Activated CD4-positive, CD25-positive, alpha-beta regulatory T cell treated with anti-CD3 and anti-CD28 coated beads, Interleukin-2, amount 50 U/mL, for 16 hours (primary cell): ENCODE results near the gene DPP6.

Experiments
- DNase-seq: peaks from one replicate; pipeline ENCODE4 v3.0.0-alpha.2; 2020; ENCODE audit warnings: low read depth, low spot score

The DPP6 gene

DNA sequence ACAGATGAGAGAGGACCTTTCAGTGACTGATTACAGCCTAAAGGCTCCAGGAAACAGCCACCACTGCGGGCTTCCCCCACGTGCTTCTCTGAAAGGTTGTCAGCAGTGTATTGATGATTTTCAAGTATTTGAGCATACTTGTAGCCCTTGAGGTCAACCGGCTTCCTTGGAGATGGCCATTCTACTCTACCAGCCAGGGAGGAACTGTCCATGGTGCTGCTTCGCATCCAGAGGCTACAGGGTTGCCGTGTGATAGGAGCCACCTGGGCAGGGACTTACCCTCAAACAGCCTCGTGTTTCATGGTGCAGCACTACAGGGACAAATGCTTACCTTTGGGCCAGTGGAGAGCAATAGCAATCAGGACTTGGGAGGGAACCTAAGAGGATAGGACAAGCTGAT, 179.5 kb downstream of the DPP6 start:
- DNase-seq: no peak

DNA sequence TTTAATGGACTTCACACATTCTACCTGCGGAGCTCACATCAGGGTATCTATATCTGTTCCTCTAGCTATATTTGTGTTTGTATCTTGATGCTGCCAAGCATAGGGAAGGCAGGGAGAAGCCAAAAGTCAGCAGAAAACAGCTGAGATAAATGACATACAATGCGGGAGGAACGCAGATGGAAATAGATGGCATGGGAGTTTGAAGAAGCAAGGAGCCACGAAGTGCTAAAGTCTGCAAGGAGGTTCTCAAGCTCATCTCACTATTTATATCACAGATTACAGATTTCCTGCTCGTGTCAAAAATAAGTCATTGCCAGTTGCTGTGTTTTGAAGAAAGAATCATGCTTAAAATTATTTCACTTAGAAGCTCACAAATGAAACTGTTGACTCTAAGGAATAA, 180.5 kb downstream of the DPP6 start:
- DNase-seq: no peak

DNA sequence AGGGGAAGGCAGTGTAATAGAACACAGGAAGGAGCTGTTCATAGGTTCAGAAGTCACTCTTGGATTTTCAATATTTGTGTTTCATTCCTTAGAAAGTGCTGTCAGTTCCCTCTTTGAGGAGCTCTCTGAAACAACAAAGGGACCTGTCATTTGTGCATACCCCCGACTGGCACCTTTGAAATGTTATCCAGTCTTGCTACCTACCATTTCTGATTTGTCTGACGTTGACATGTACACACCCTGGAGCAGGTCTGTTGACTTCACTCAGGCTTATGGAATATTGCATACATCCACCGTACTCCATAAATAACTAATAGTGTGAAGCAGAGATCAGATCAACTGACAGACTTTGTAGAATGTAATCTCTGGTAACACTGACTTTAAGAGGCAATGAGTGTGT, 189.8 kb downstream of the DPP6 start:
- DNase-seq: no peak

DNA sequence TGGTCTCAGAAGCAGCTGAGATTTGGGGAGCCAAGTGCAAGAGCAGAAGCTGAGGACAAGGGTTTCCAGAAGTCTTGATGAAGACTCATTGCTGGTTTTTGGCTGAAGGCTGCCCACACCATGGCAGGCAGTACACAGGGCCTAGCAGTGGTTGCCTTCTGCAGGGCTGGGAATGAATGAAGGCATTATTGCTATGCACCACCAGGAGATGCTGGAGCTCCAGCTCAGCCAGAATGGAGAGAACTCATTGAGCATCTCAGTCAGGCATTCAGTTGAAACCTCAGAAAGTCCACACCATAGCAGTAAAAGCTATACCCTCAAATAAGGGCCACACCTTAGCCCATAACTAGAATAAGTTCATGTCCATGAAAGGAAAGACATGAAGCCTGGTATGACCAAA, 190.5 kb downstream of the DPP6 start:
- no peak for DNase-seq

DNA sequence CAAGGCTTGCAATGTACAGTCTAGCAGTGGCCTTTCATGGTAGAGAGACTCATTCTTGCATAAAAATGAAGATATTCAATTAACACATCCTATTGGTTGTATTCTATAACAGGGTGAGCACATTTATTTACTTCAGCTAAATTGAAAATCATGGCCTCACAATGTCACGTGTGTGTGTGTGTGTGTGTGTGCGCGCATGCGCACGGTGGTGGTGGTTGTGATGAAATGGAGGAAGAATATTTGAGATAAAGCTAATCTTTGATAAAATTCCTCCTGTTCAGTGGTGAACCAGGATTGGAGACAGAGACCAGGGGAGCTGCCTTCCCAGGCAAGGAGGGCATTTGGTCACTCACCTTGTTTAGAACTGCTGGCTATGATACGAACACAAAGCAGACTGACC, 199.8 kb downstream of the DPP6 start:
- DNase-seq: no peak

DNA sequence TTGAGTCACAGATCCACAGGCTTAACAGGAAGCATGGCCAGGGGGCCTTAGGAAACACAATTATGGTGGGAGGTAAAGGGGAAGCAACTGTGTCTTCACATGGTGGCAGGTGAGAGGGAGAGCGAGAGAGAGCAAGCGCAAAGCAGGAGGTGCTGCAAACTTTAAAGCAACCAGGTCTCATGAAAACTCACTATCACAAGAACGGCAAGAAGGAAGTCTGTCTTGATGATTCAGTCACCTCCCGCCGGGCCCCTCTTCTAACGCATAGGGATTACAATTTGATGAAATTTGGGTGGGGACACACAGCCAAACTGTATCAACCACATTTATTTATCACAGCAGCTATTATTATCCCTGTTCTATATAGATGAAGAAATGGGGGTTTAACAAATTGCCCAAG, 201.6 kb downstream of the DPP6 start:
- DNase-seq: no peak

DNA sequence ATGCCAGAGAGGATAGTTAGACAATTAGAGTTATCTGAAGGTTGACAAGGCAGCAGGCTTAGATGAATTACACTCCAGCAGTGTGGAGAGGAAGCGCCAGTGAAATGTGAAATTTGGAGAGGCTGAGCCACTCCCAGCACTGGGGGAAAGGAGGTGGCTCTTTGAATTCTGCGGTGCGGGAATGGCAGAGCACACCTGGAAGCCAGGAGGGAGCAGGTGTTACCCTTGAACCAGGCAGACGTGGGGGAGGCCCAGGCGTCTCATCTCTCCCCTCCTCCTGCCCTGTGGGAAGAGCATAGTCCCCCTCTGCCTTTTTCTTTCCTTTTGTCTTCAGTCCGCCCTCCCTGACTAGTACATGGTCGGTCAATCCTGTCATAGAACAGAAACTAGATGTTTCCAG, 203.1 kb downstream of the DPP6 start:
- no peak for DNase-seq

DNA sequence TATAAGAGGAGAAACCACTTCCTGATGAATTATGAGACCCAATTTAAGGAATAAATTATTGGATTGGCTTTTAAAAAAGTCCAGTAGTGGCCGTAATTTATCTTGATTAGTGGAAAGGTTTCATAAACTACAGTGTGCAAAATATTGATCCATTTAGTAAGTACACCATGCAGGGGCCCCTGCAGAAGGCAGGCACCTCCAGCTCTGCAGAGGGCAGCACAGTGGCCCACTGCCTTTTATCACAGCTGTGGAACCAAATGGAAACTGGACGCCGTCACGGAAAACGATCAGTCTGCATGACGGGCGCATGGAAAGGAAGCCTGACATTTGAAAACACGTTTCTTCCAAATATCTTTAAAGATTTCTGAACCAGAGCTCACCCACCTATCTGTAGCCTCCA, 204.0 kb downstream of the DPP6 start:
- no peak for DNase-seq

DNA sequence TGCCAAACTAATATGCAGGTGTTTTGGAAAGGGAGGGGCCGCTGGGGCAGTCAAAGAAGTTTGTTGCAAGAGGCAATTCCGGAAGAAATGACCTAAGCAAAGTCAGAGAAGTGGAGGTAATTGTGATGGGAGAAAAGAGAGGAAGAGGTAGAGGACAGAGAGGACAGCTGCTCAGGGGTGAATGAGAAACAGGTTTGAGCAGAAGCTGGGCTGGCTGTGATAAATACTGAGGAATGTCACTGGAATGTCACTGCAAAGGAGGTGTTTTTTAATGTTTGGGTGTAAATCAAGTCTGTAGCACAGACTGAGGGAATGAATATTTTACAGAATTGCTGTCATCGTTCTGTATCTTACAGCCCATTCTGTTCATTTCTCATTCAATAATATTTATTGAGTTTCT, 207.2 kb downstream of the DPP6 start:
- no peak for DNase-seq

DNA sequence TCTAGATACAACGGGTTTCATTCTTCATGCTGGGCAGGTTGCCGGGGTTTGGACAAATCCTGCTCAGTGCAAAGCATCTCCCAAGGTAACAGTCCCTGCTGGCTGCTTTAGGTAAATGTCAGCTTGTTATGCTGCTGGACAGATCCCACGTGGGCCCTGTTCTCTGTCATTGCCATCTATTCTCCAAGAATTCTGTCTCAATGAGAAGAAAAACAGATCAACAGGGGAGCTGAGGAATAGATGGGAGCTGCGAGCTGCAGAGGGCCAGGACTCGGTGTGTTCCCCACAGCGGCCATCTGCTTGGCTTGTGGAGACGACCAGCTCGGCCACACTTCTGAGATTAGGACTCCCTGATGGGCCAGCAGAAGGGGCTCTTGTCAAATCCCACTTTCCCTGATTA, 235.2 kb downstream of the DPP6 start:
- DNase-seq: no peak

DNA sequence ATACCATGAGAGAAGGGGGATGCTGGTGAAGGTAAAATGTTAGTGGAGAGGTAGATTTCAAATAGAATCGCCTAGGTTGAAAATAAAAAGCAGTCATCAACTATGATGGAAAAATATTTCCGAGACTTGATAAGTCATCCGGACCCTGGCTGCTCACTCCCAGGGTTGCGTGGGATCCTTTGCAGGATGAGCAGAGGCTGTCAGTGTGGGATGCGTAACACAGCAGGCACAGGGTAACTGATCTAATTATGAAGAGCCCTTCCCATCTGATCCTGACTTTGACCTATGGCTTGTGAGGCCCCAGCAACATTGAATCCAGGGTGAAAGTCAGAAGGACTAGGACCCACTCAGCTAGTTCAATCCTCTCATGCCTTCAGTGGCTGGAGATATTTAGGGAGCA, 236.9 kb downstream of the DPP6 start:
- no peak for DNase-seq

DNA sequence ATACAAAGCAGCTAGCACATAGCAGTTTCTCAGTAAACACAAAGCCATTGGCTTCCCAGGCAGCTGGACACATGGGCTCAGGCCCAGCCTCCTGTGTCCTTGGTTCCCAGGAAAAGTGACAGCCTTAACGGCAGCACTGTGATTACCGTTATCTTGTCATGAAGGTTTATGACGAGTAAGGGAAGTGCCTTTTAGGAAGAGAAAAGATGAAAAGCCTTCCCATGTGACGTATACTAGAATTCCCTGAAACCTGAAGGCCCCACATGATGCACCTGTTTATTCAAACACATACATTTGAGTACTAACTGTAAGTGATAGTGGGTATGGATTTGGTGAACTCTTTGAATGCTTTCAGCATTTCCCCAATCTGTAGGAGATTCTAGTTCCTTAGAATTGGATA, 244.2 kb downstream of the DPP6 start:
- DNase-seq: no peak

DNA sequence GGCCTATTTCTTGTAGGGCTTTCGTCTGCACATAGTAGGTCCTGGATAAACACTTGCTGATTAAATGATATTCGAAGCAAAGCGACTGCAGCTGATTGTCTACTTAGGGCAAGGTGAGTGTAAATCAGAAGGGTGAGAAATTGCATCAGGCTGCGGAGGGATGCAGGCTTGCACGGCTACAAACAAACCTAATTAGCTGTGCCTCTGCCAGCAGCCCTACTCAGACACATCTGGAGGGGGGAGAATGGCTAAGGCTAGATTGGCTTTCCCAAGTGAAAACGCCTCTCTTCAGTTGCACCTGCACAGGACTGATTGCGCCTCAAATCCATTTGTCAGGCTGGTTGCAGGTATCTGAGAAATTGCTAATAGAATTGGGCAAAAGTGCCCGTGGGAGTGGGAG, 247.5 kb downstream of the DPP6 start:
- no peak for DNase-seq

DNA sequence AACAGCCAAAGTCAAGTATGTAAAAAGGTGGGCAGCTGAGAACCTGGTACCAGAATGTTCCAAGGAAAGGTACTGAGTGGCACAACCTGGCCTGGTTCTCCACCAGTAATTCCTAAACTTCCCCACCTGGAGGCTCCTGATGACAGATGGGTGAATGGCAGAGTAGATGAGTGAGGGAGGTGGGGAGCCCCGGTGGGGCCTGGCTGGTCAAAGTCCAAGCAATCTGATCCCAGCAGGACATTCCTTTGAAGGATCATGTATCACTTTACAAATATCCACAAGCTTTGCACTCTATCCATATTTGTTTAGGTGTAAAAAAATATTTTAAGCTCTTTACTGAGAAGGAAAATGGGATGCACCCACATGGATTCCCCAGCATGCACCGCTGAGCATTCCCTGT, 250.2 kb downstream of the DPP6 start:
- DNase-seq: no peak

DNA sequence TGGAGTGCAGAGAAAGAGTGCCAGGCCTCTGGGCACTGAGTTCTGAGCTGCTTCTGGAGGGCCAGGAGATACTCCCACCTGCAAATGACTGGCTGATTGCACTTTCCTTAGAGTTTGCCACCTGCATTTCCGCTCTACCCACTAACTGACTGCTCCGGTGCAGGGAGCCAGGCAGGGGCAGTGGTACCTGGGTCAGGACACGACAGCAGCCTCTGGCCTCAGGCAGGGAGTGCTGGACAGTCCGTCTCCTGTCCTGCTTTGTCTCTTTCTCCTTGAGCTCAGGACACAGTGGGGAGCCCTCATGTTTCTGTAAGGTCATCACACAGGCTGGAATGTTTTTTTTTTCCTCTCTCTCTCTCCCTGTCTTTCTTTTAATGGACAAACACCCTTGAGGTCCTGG, 252.0 kb downstream of the DPP6 start:
- no peak for DNase-seq

DNA sequence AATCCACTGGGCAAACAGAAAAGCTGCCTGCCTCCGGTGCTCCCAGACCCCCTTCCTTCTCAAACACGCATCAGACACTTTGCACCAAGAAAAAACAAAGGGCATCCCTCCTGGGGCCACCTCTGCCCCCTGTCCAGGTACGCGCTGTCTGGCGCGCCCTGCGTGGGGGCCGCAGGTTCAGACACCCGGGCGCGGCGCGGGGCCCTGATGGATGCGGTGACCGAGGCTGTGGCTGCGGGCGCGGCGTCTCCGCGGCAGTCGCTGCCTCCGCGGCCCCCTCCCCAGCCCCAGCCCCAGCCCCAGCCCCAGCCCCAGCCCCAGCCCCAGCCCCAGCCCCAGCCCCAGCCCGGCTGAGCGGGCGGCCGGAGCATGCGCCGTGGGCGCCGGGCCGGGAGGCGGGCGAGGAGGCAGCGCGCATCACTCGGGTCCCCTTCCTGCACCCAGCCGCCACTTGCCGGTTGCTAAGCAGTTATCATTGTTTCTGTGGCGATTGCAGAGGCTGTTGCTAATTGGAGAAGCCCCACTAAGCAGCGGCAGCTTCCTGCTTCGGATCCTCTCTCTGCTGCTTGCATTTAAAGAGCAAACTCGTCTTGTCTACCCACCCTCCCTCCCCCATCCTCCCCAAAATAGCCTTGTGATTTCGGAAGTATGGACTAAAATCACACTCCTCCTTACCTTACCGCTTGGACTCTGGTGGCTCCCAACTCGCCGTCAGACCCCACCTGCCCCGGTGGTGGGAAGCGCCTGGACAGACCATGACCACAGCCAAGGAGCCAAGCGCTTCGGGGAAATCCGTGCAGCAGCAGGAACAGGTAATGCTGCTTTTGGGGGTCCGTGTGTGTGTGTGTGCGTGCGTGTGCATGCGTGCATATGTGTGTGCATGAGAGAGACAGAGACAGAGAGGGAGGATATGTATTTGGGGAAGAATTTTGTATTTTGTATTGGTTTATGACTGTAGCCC, 252.8 kb downstream of the DPP6 start:
- no peak for DNase-seq

DNA sequence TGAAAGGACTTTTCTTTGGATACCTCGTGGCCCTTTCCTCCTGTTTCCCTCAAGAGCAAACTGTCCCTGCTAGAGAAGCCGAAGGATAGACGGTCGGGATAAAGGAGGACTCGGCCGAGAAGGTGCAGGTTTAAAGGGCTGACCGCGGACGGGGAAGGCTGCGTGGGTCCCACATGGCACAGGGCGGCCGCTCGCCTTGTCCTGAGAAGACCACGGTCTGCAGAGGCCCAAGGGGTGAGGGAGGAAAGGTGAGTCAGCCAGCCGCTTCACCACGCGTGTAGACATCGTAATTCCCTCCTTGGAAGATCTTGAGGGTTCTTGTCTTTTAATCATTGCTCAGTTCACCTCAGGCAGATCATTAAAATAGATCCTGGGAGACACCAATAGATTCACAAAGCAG, 253.8 kb downstream of the DPP6 start:
- no peak for DNase-seq

DNA sequence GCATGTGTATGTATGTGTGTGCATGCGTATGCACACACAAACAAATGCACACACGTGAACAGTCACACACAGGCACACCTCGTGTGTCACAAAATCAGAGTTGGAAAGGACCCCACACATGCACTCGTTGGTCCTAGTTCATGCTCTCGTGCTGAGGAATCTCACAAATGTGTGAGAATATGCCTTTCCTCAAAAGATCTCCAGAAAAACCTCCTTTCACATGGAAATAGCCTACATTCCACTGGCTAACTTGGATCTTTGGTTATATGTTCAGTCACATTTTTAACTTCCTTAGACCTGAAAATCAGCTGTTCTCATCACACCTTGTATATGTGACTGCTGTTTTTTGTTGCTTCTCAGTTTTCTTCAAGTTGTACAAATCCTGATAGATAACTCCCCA, 256.7 kb downstream of the DPP6 start:
- no peak for DNase-seq

DNA sequence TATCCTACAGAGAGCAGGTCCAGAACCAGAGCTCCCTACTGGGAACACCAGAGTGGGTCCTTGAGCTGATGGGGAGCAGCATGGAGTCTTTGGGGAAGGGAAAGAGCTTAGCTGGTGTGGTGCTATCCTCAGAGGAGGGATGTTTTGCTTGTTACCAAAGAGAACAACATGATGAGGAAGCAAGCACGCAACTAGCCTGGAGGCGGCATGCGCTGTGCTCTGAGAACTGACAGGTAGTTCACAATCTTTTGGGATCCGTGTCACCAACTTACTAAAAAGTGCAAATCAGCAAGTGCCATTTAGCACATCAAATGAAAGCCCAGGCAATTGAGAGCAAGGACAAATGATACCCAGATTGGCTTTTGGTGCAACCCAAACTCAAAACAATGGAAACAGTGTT, 257.9 kb downstream of the DPP6 start:
- DNase-seq: no peak

DNA sequence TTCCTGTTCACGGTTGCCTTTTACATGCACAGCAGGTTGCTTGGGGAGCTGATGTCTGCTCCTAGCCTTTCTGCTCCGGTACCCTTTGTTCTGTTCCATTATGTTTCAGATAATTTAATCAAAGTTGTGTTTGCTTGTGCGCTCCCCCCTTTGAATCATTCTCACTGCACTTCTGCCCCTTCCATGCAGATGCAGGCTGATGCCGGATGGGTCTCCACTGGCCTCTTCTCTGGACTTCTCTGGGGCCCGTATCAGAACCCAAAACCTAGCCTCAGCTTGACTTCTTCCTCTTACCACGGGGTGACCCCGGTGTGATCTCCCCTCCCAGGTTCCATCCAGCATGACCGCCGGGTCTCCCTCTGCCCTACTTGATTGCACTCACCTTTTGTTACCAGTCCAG, 272.0 kb downstream of the DPP6 start:
- DNase-seq: no peak

DNA sequence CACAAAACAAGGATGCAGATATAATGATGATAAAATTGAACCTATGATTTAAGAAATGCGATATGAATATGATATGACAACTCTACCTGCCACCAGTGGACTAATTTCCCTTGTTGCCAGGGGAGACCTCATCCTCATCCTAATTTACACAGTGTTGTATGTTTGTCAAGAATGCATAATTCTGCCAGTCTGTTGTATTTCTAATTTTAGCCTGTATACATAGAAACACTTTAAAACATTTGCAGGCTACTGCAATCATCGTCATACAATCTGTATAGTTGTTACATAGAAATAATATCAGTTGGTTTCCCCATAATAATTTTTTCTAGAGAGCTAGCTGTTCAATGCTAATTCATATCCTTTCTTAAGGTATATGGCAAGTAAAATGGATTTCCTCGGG, 274.2 kb downstream of the DPP6 start:
- no peak for DNase-seq

DNA sequence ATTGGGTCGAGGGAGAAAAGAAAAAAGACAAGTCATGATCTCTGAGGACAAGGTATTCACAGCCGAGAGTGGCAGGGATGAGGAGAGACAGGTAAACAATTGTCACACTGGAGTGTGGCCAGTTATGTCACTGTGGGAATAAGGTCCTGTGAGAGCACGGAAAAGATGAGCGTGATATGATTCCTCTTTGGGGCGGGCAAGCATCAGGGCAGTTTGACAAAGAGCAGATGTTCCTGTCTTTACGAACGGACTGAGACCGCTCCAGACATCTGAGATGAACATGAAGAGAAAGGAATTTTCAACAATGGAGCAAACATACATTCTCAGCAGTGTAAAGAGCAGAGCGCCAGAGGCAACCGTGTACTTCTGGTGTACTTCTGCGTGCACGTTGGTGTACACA, 278.1 kb downstream of the DPP6 start:
- no peak for DNase-seq

DNA sequence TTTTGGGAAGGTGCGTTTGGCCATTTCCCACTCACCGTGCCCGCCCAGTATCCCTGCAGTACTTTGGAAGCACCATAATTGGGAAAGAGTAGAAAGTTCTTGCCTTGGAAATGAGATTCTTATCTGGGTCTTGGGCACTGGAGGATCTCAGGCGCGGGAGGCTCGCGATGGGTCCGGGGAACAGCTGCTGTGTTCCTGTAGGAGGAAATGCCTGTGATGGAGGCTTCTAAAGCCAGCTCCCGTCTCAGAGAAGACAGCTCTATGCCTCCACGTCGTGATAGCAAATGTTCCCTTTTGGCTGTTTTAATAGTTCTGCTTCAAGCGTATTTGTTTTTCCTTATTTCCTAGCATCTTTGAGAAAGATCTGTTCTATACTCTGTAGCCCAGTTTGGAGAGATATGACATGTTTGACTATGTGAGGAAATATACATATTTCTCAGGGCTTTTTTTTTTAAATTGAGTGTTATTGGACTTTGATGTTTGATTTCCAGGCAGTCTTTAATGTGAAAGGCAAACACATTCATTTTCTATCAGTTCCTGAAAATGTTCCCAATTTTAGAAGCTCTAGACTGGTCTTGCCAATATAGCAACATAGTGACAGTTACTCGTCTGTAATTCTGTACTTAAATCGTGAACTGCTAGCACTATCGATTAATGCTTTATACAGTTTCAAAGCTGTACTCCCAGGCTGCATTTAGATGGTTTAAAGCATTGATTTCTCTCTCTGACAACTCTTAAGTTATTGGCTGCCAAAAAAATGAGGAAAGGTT, 280.8 kb downstream of the DPP6 start:
- no peak for DNase-seq
